CD14-positive monocyte (primary cell): ENCODE results near the gene NUBPL. TPM values are rescaled to one million over a fixed set of nuclear protein-coding genes. Genes with fewer than 3 reads are reported as not detected.

Source experiments
- DNase-seq, 3 donors: peaks; one replicate each; pipeline ENCODE4 v3.0.0-alpha.2; 2011 to 2022
- H2AFZ ChIP-seq: 2 replicates; pipeline ENCODE4 v1.6.0; 2012; ENCODE audit warnings: mild to moderate bottlenecking, low read depth, low read length, inconsistent platforms; ENCODE audit not compliant: insufficient read depth, poor library complexity, severe bottlenecking
- H3K27ac ChIP-seq, 2 donors: 1 replicate in 1 of 2; 2 replicates in 1 of 2; pipeline ENCODE4 v1.5.1; 2012 to 2013; ENCODE audit warnings: low read length in 2 of 2, control low read depth in 1 of 2, inconsistent platforms in 1 of 2, low read depth in 1 of 2, mild to moderate bottlenecking in 1 of 2
- H3K27me3 ChIP-seq, 2 donors: one replicate each; pipeline versions ENCODE4 v1.6.0 to v1.6.1; 2011 to 2013; ENCODE audit warnings: low read length in 2 of 2; ENCODE audit not compliant: control insufficient read depth in 2 of 2, insufficient read depth in 2 of 2
- H3K36me3 ChIP-seq, 2 donors: replicated peaks in 1 of 2; 1 replicate in 1 of 2; 2 replicates in 1 of 2; pipeline versions ENCODE4 v1.5.1 to v1.6.1; 2012 to 2013; ENCODE audit warnings: low read length in 2 of 2, control low read depth in 1 of 2, inconsistent platforms in 1 of 2, mild to moderate bottlenecking in 1 of 2; ENCODE audit not compliant: insufficient read depth in 2 of 2, control insufficient read depth in 1 of 2
- H3K4me1 ChIP-seq, 2 donors: 1 replicate in 1 of 2; 2 replicates in 1 of 2; pipeline versions ENCODE4 v1.5.1 to v1.6.1; 2012 to 2013; ENCODE audit warnings: low read length in 2 of 2, control low read depth in 1 of 2, inconsistent platforms in 1 of 2, mild to moderate bottlenecking in 1 of 2, moderate library complexity in 1 of 2; ENCODE audit not compliant: insufficient read depth in 2 of 2, control insufficient read depth in 1 of 2
- H3K4me2 ChIP-seq: replicated peaks from 2 replicates; pipeline ENCODE3; 2012; ENCODE audit warnings: low read length, moderate library complexity, mild to moderate bottlenecking; ENCODE audit not compliant: poor library complexity, severe bottlenecking; ENCODE audit errors: extremely low read depth
- H3K4me3 ChIP-seq, 3 experiments: fragments of 200-600 bp in 1 of 3; sonication (generic) in 1 of 3; replicated peaks in 1 of 3; 1 replicate in 2 of 3; 2 replicates in 1 of 3; pipeline ENCODE4 v1.5.1; 2011 to 2013; ENCODE audit warnings: low read length in 3 of 3, mild to moderate bottlenecking in 3 of 3, control low read depth in 2 of 3, low read depth in 2 of 3, inconsistent platforms in 1 of 3, moderate library complexity in 1 of 3
- H3K79me2 ChIP-seq: 2 replicates; pipeline ENCODE4 v1.6.0; 2012; ENCODE audit warnings: mild to moderate bottlenecking, control low read depth, inconsistent platforms, low read length, moderate library complexity; ENCODE audit not compliant: insufficient read depth
- H3K9ac ChIP-seq: 2 replicates; pipeline ENCODE4 v1.6.0; 2017; ENCODE audit warnings: low read length, mild to moderate bottlenecking; ENCODE audit not compliant: insufficient read depth, poor library complexity, severe bottlenecking
- H3K9me3 ChIP-seq, 2 donors: replicated peaks in 1 of 2; 1 replicate in 1 of 2; 2 replicates in 1 of 2; pipeline versions ENCODE4 v1.5.1 to v1.6.1; 2012 to 2013; ENCODE audit warnings: low read length in 2 of 2, control low read depth in 1 of 2; ENCODE audit not compliant: control insufficient read depth in 1 of 2, insufficient read depth in 1 of 2
- H4K20me1 ChIP-seq: 2 replicates; pipeline ENCODE4 v1.6.0; 2012; ENCODE audit warnings: mild to moderate bottlenecking, low read length, control low read depth, moderate library complexity; ENCODE audit not compliant: insufficient read depth
- H3K27ac Mint-ChIP-seq, 7 donors: one replicate each; pipeline ENCODE4 v1.8.0; 2020; ENCODE audit warnings: mild to moderate bottlenecking in 7 of 7, mixed read lengths in 7 of 7, moderate library complexity in 6 of 7, inconsistent platforms in 2 of 7
- H3K27me3 Mint-ChIP-seq, 3 donors: one replicate each; pipeline ENCODE4 v1.8.0; 2021 to 2022; ENCODE audit warnings: low read depth in 3 of 3, mild to moderate bottlenecking in 3 of 3, mixed read lengths in 3 of 3, moderate library complexity in 3 of 3, inconsistent platforms in 1 of 3
- H3K36me3 Mint-ChIP-seq, 2 donors: one replicate each; pipeline ENCODE4 v1.8.0; 2020; ENCODE audit warnings: mixed read lengths in 2 of 2, inconsistent platforms in 1 of 2, mild to moderate bottlenecking in 1 of 2
- H3K4me1 Mint-ChIP-seq: one replicate; pipeline ENCODE4 v1.8.0; 2020; ENCODE audit warnings: mild to moderate bottlenecking, mixed read lengths
- H3K4me3 Mint-ChIP-seq, 2 donors: one replicate each; pipeline ENCODE4 v1.8.0; 2020; ENCODE audit warnings: mild to moderate bottlenecking in 2 of 2, mixed read lengths in 2 of 2, moderate library complexity in 1 of 2
- H3K9me3 Mint-ChIP-seq, 7 donors: one replicate each; pipeline ENCODE4 v1.8.0; 2020 to 2022; ENCODE audit warnings: mixed read lengths in 7 of 7, mild to moderate bottlenecking in 6 of 7, moderate library complexity in 6 of 7, inconsistent platforms in 2 of 7
- CTCF ChIP-seq: fragments of 200-600 bp; IDR thresholded peaks from one replicate; pipeline ENCODE4 v1.8.0; 2022; ENCODE audit warnings: antibody characterized with exemption, mild to moderate bottlenecking
- WGBS: methylation state at CpG from one replicate; pipeline ENCODE4 v1.1.5; 2013; ENCODE audit warnings: missing lambda C conversion rate; ENCODE audit not compliant: insufficient coverage; 5-methylcytosine and 5-hydroxymethylcytosine counted together
- intact Hi-C, 2 donors: fragments of 100-400 bp; cut with micrococcal nuclease; formaldehyde crosslinking; loops; one replicate each; pipeline versions ENCODE4 v1.15.0 to v1.15.1; 2023
- polyA plus RNA-seq, 3 donors: library from polyadenylated mRNA; depleted of rRNA in 1 of 3; unstranded in 2 of 3; stranded (reverse) in 1 of 3; fragments of 300-500 nt in 2 of 3; fragments of >200 nt in 1 of 3; fragmentation: Illumina TruSeq in 2 of 3; gene quantifications; 1 replicate in 2 of 3; 2 replicates in 1 of 3; pipeline ENCODE4 v1.2.3, GENCODE V29; 2012 to 2021

The NUBPL gene
- polyA plus RNA-seq, 3 donors = 0.75 to 2.4 (median 2.3) TPM

- no peaks in the 10 kb centered on the region for H3K36me3 Mint-ChIP-seq
- Histone ChIP-seq H2AFZ (no peak overlapping the region), H3K9me3 (no peaks in the 10 kb centered on the region), H3K36me3 (no peaks in the 10 kb centered on the region), H3K79me2 (no peaks in the 10 kb centered on the region), H3K27me3 (no peaks in the 10 kb centered on the region), H3K4me3 (no peak overlapping the region), H4K20me1 (no peaks in the 10 kb centered on the region), H3K4me1 (no peaks in the 10 kb centered on the region), H3K4me2 (no peak overlapping the region), H3K27ac (no peak overlapping the region), H3K9ac (no peak overlapping the region)
- no CpG with 5 or more reads among the region's 7 CpGs for WGBS
- H3K4me3 Mint-ChIP-seq = no peak overlapping the region
- H3K4me1 Mint-ChIP-seq = peaks cover 10% of the 10 kb centered on the region
- intact Hi-C loops = no loop called here
- no peak for TF ChIP-seq CTCF
- no peak overlapping the region for H3K27ac Mint-ChIP-seq
- peaks cover 0 to 6% (median 2%) of the 10 kb centered on the region in 7 donors for H3K9me3 Mint-ChIP-seq
- DNase-seq = no peak
- peaks cover 0 to 4% (median 0%) of the 10 kb centered on the region in 3 donors for H3K27me3 Mint-ChIP-seq
Measured at GRCh38 chr14:31879661-31880348, 318.6 kb downstream of the NUBPL start.

GRCh38 chr14:31880935-31881334 is 319.7 kb downstream of the NUBPL start:
- peak overlapping the region in 2 of 7 donors; percentile 4 to 5 for H3K27ac Mint-ChIP-seq

More at GRCh38 chr14:31880935-31881334, 319.7 kb downstream of the NUBPL start:
- Mint-ChIP-seq H3K36me3 (no peaks in the 10 kb centered on the region), H3K4me1 (peaks cover 10% of the 10 kb centered on the region), H3K9me3 (peaks cover 0 to 6% (median 2%) of the 10 kb centered on the region in 7 donors), H3K4me3 (no peak overlapping the region), H3K27me3 (peaks cover 0 to 3% (median 0%) of the 10 kb centered on the region in 3 donors)
- TF ChIP-seq CTCF = no peak
- Histone ChIP-seq H3K9me3 (no peaks in the 10 kb centered on the region), H3K36me3 (no peaks in the 10 kb centered on the region), H3K27ac (no peak overlapping the region), H4K20me1 (no peaks in the 10 kb centered on the region), H3K27me3 (no peaks in the 10 kb centered on the region), H2AFZ (no peak overlapping the region), H3K4me1 (no peaks in the 10 kb centered on the region), H3K9ac (no peak overlapping the region), H3K4me2 (no peak overlapping the region), H3K4me3 (no peak overlapping the region), H3K79me2 (no peaks in the 10 kb centered on the region)
- 85% methylated on average over 4 of the region's 4 CpGs for WGBS
- intact Hi-C loops = no loop called here
- DNase-seq = no peak
